Stomach (tissue), 4 donors: ENCODE results near the gene GNB1L.

Experiments
- EP300 ChIP-seq: sonication (generic); formaldehyde crosslinking; IDR thresholded peaks from one replicate; pipeline ENCODE4 v1.6.1; 2017; ENCODE audit warnings: antibody characterized with exemption
- POLR2A ChIP-seq, 4 donors: fragments of 450-650 bp; IDR thresholded peaks; one replicate each; pipeline ENCODE4 v1.6.1; 2016; ENCODE audit warnings: antibody characterized with exemption in 4 of 4, control low read depth in 2 of 4, mild to moderate bottlenecking in 1 of 4, moderate library complexity in 1 of 4
- POLR2AphosphoS5 ChIP-seq, 3 donors: sonication (generic); formaldehyde crosslinking; IDR thresholded peaks; one replicate each; pipeline ENCODE4 v1.6.1; 2016; ENCODE audit warnings: antibody characterized with exemption in 3 of 3
- TF ChIP-seq, protein P1 (sequence below), 7 experiments: fragments of 450-650 bp in 4 of 7; fragments of 200-600 bp in 3 of 7; sonication (generic) in 3 of 7; IDR thresholded peaks; one replicate each; pipeline ENCODE4 v1.5.1; 2016 to 2019; ENCODE audit warnings: antibody characterized with exemption in 7 of 7, control low read depth in 2 of 7, mild to moderate bottlenecking in 1 of 7

DNA sequence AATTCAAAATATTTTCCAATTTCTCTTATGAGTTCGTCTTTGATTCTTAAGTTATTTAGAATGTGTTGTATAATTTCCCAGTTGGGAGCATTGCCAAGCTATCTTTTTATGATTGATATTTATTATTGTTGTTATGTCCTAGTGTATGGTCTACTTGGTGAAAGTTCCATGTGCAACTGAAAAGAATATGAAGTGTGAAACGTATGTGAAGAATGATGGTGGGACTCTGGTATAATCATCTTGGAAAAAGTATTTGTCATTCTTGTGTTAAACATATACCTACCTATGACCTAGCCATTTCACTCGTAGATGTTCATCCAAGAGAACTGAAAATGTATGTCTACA, 12.0 kb upstream of the GNB1L start:
- TF ChIP-seq, protein P1, sequence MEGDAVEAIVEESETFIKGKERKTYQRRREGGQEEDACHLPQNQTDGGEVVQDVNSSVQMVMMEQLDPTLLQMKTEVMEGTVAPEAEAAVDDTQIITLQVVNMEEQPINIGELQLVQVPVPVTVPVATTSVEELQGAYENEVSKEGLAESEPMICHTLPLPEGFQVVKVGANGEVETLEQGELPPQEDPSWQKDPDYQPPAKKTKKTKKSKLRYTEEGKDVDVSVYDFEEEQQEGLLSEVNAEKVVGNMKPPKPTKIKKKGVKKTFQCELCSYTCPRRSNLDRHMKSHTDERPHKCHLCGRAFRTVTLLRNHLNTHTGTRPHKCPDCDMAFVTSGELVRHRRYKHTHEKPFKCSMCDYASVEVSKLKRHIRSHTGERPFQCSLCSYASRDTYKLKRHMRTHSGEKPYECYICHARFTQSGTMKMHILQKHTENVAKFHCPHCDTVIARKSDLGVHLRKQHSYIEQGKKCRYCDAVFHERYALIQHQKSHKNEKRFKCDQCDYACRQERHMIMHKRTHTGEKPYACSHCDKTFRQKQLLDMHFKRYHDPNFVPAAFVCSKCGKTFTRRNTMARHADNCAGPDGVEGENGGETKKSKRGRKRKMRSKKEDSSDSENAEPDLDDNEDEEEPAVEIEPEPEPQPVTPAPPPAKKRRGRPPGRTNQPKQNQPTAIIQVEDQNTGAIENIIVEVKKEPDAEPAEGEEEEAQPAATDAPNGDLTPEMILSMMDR (IDR thresholded peaks at IDR 0.05), result no peak
- TF ChIP-seq POLR2AphosphoS5 (IDR thresholded peaks at IDR 0.05), result no peak
- TF ChIP-seq POLR2A (IDR thresholded peaks at IDR 0.05), result no peak
- TF ChIP-seq EP300, result no peak
